ENCODE measurements around the gene DDN.

DNA sequence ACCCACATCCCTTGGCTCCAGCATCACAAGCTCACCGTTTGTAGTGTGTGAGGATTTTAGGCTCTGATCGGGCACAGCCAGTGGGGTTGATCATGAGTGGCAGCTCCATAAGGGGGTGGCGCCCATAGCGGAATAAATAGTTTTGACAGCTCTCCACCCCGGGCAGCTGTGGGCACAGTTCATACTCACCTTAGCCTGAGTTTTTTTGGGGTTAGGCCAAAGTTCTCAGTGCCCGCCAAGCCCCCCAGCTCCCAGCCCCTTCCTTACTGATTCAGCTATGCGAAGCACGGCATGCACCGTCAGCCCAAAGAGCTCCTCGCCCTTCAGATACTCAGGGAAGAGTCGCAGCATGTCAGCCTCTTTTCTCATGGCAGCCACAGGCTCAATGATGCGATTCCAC, 25.4 kb upstream of the DDN start:
- TF ChIP-seq JUN (IDR thresholded peaks at IDR 0.05; ENCODE audit: borderline replicate concordance, low read depth, low read length), result no peak
- no peak for TF ChIP-seq JUN (CRISPR knock-in tag; IDR thresholded peaks at IDR 0.05; ENCODE audit: borderline replicate concordance)
- TF ChIP-seq ZZZ3 (IDR thresholded peaks at IDR 0.05), result no peak
- no peak for TF ChIP-seq CBFB (CRISPR knock-in tag; IDR thresholded peaks at IDR 0.05)
- TF ChIP-seq KLF1 (tag; IDR thresholded peaks at IDR 0.05), result no peak
- no peak for TF ChIP-seq POLR2A (conservative IDR thresholded peaks at IDR 0.05)
- no peak for TF ChIP-seq PTRF (tag; IDR thresholded peaks at IDR 0.05)
- no peak for TF ChIP-seq MYC (IDR thresholded peaks at IDR 0.05; ENCODE audit: low read depth, low read length)
- no peak for TF ChIP-seq MYC (CRISPR knock-in tag; IDR thresholded peaks at IDR 0.05; ENCODE audit: borderline replicate concordance, low read depth)
- TF ChIP-seq, protein P1, sequence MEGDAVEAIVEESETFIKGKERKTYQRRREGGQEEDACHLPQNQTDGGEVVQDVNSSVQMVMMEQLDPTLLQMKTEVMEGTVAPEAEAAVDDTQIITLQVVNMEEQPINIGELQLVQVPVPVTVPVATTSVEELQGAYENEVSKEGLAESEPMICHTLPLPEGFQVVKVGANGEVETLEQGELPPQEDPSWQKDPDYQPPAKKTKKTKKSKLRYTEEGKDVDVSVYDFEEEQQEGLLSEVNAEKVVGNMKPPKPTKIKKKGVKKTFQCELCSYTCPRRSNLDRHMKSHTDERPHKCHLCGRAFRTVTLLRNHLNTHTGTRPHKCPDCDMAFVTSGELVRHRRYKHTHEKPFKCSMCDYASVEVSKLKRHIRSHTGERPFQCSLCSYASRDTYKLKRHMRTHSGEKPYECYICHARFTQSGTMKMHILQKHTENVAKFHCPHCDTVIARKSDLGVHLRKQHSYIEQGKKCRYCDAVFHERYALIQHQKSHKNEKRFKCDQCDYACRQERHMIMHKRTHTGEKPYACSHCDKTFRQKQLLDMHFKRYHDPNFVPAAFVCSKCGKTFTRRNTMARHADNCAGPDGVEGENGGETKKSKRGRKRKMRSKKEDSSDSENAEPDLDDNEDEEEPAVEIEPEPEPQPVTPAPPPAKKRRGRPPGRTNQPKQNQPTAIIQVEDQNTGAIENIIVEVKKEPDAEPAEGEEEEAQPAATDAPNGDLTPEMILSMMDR (IDR thresholded peaks at IDR 0.05 in 2 of 3, conservative IDR thresholded peaks at IDR 0.05 in 1 of 3; ENCODE audit: insufficient read depth in 2 of 3, low read depth in 1 of 3, low read length in 3 of 3), result no peak

All from K562 (cell line).